Coronary artery (tissue), 2 donors: ENCODE results near the gene DUSP22.

ENCODE experiments used
- DNase-seq: peaks from one replicate; pipeline ENCODE4 v3.0.0-alpha.2; 2017; ENCODE audit warnings: low spot score
- H3K27ac ChIP-seq, 2 donors: fragments of 200-600 bp; sonication (generic); one replicate each; pipeline ENCODE4 v1.5.1; 2016 to 2019
- H3K4me3 ChIP-seq: fragments of 200-600 bp; sonication (generic); 2 replicates; pipeline ENCODE4 v1.5.1; 2016; ENCODE audit warnings: mild to moderate bottlenecking, moderate library complexity
- CTCF ChIP-seq: fragments of 200-600 bp; sonication (generic); IDR thresholded peaks from one replicate; pipeline ENCODE4 v1.5.1; 2019; ENCODE audit warnings: antibody characterized with exemption

The DUSP22 gene

GRCh38 chr6:293193-294174 is 1.2 kb downstream of the DUSP22 start:
- H3K27ac ChIP-seq = peak overlapping the region; percentile 85 to 98
- DNase-seq = peak; percentile 84
- H3K4me3 ChIP-seq = peak overlapping the region; percentile 90
- TF ChIP-seq CTCF = no peak

GRCh38 chr6:294656-295565 is 2.6 kb downstream of the DUSP22 start:
- Histone ChIP-seq H3K4me3 (no peak overlapping the region), H3K27ac (no peak overlapping the region)
- peak; percentile 53 for DNase-seq
- no peak for TF ChIP-seq CTCF

GRCh38 chr6:296151-297122 is 4.2 kb downstream of the DUSP22 start:
- peak overlapping the region; percentile 5 for H3K4me3 ChIP-seq
- peak overlapping the region in 1 of 2 donors; percentile 60 for H3K27ac ChIP-seq
- TF ChIP-seq CTCF = no peak
- DNase-seq = peak; percentile 76

GRCh38 chr6:297571-298232 is 5.4 kb downstream of the DUSP22 start:
- TF ChIP-seq CTCF = no peak
- peak; percentile 68 for DNase-seq
- Histone ChIP-seq H3K4me3 (no peak overlapping the region), H3K27ac (peak overlapping the region in 1 of 2 donors; percentile 2)

- H3K4me3 ChIP-seq = no peak overlapping the region
- H3K27ac ChIP-seq = peak overlapping the region in 1 of 2 donors; percentile 32
- TF ChIP-seq CTCF = no peak
- peak; percentile 73 for DNase-seq
Measured at GRCh38 chr6:298233-299103, 6.2 kb downstream of the DUSP22 start.
